GM12878 (cell line): ENCODE measurements around the gene PREB. TPM values are rescaled to one million over a fixed set of nuclear protein-coding genes. Genes with fewer than 3 reads are reported as not detected.
"Not testable (repeated sequence)": the region's sequence is repeated elsewhere in the genome, so short reads cannot be mapped to it uniquely, and the experiment has no call there.

ENCODE experiments used
- ATAC-seq: fragments of 200-7000 bp; cut with Tn5 transposase; 3 replicates; pipeline ENCODE4 v1.9.1; 2020; ENCODE audit warnings: mild to moderate bottlenecking, moderate library complexity
- BruUV-seq: library from RNA; stranded (reverse); fragments of 400-500 nt; replicated peaks from 2 replicates; lab custom pipeline; 2021; lab: Mats Ljungman, UMichigan
- CTCF ChIA-PET: fragments of 300-600 bp; sonication (Branson Sonifier 250); formaldehyde crosslinking; extraction: SDS; loops from one replicate; lab custom pipeline; 2021; ENCODE audit warnings: inconsistent platforms; lab: Yijun Ruan, JAX
- POLR2A ChIA-PET: fragments of 350-600 bp; formaldehyde crosslinking; extraction: SDS; loops from one replicate; lab custom pipeline; 2021; ENCODE audit warnings: inconsistent platforms; lab: Charles Lee
- RAD21 ChIA-PET: fragments of 300-600 bp; sonication (Branson Sonifier 250); formaldehyde crosslinking; loops from one replicate; lab custom pipeline; 2023; ENCODE audit warnings: antibody characterized with exemption; ENCODE audit not compliant: unreplicated experiment; lab: Charles Lee
- SMC1A ChIA-PET: fragments of 300-600 bp; sonication (Branson Sonifier 250); formaldehyde crosslinking; loops from one replicate; lab custom pipeline; 2023; ENCODE audit not compliant: unreplicated experiment, uncharacterized antibody; lab: Charles Lee
- DNase-seq: peaks from one replicate; pipeline ENCODE4 v3.0.0-alpha.2; 2011; ENCODE audit warnings: low read depth, low spot score
- FAIRE-seq: peaks from 3 replicates; lab custom pipeline; 2011; peaks lifted over from hg19 to GRCh38; lab: Jason Lieb, UNC
- H2AFZ ChIP-seq: 2 replicates; pipeline ENCODE4 v1.6.0; 2011; ENCODE audit warnings: low read depth, low read length, control low read depth; ENCODE audit not compliant: control insufficient read depth
- H3K27ac ChIP-seq: 2 replicates; pipeline ENCODE4 v1.5.1; 2011; ENCODE audit warnings: control low read depth; ENCODE audit not compliant: control insufficient read depth, insufficient read depth
- H3K27me3 ChIP-seq, 2 experiments: replicated peaks in 1 of 2; 2 replicates each; pipeline versions ENCODE4 v1.6.0 to v1.6.1; 2011; ENCODE audit warnings: low read length in 1 of 2; ENCODE audit not compliant: control insufficient read depth in 2 of 2, insufficient read depth in 2 of 2
- H3K36me3 ChIP-seq, 2 experiments: 2 replicates each; pipeline ENCODE4 v1.5.1; 2011; ENCODE audit warnings: low read length in 1 of 2; ENCODE audit not compliant: control insufficient read depth in 2 of 2, insufficient read depth in 2 of 2
- H3K4me1 ChIP-seq: 2 replicates; pipeline ENCODE4 v1.6.1; 2011; ENCODE audit warnings: mild to moderate bottlenecking, low read length, moderate library complexity, mixed read lengths; ENCODE audit not compliant: control insufficient read depth, insufficient read depth
- H3K4me2 ChIP-seq: 2 replicates; pipeline ENCODE4 v1.6.0; 2011; ENCODE audit warnings: control low read depth; ENCODE audit not compliant: control insufficient read depth, insufficient read depth
- H3K4me3 ChIP-seq: fragments of 200-600 bp; sonication (generic); 2 replicates; pipeline ENCODE4 v1.5.1; 2016
- H3K79me2 ChIP-seq: 2 replicates; pipeline ENCODE4 v1.6.0; 2011; ENCODE audit warnings: low read length; ENCODE audit not compliant: control insufficient read depth, insufficient read depth
- H3K9ac ChIP-seq: 2 replicates; pipeline ENCODE4 v1.8.0; 2011; ENCODE audit warnings: low read length, control low read depth, mixed read lengths; ENCODE audit not compliant: control insufficient read depth, insufficient read depth
- H3K9me3 ChIP-seq: replicated peaks from 3 replicates; pipeline ENCODE4 v1.5.1; 2011; ENCODE audit warnings: mild to moderate bottlenecking, low read length; ENCODE audit not compliant: control insufficient read depth, insufficient read depth
- H4K20me1 ChIP-seq: 2 replicates; pipeline ENCODE4 v1.6.0; 2011; ENCODE audit not compliant: control insufficient read depth, insufficient read depth
- CBFB ChIP-seq: IDR thresholded peaks from 2 replicates; pipeline ENCODE4 v1.6.1; 2016; ENCODE audit warnings: antibody characterized with exemption, low read depth
- ZBTB11 ChIP-seq: fragments of 450-650 bp; formaldehyde crosslinking; IDR thresholded peaks from 2 replicates; pipeline ENCODE4 v1.5.0; 2022; ENCODE audit warnings: mild to moderate bottlenecking, missing genetic modification characterization
- ZNF592 ChIP-seq: fragments of 450-650 bp; IDR thresholded peaks from 2 replicates; pipeline ENCODE4 v1.6.1; 2017; ENCODE audit warnings: mild to moderate bottlenecking, moderate library complexity
- WGBS: methylation state at CpG from one replicate; pipeline ENCODE4 v1.1.6; 2016; ENCODE audit warnings: low lambda C conversion rate; ENCODE audit not compliant: insufficient replicate concordance, insufficient coverage; ENCODE audit errors: missing lambda C conversion rate; 5-methylcytosine and 5-hydroxymethylcytosine counted together
- in situ Hi-C: fragments of 300-500 bp; cut with MboI; formaldehyde crosslinking; loops from 9 replicates; pipeline ENCODE4 v1.14.3; 2018; ENCODE audit warnings: mixed read lengths
- intact Hi-C: fragments of 100-400 bp; cut with micrococcal nuclease; formaldehyde crosslinking; loops from one replicate; pipeline ENCODE4 v1.14.2; 2022; ENCODE audit not compliant: unreplicated experiment
- polyA plus RNA-seq, 11 experiments: library from polyadenylated mRNA; depleted of rRNA in 4 of 11; unstranded in 6 of 11; stranded (reverse) in 5 of 11; fragments of >200 nt; fragmentation: Nextera tagmentation in 4 of 11; fragmentation: Illumina TruSeq in 1 of 11; extraction: Ambion mirVana in 4 of 11; extraction: Trizol in 1 of 11; gene quantifications; 1 replicate in 1 of 11; 2 replicates in 10 of 11; pipeline versions ENCODE4 v1.2.1 to v1.2.3, GENCODE V29; 2011 to 2016; ENCODE audit warnings: inconsistent platforms in 2 of 11, missing spikeins in 2 of 11, low read depth in 1 of 11
- total RNA-seq, 4 experiments: library from RNA; depleted of rRNA in 3 of 4; stranded (reverse); fragments of >200 nt in 3 of 4; fragmentation: Illumina TruSeq in 1 of 4; extraction: Trizol in 1 of 4; gene quantifications; 2 replicates each; pipeline versions ENCODE4 v1.2.1 to v1.2.3, GENCODE V29; 2013 to 2021

The PREB gene
- total and polyA plus RNA-seq, 10 of the 15 experiments (the other 5 are each of a cell fraction or from before 2014, with no cell fraction given), result 26.3 to 101 (median 52.7) TPM

- H3K36me3 ChIP-seq, H3K27me3 ChIP-seq, ATAC-seq, H3K4me1 ChIP-seq, in situ Hi-C loops, H3K4me3 ChIP-seq, H4K20me1 ChIP-seq, FAIRE-seq, H3K9ac ChIP-seq, H3K27ac ChIP-seq, H3K79me2 ChIP-seq, DNase-seq, H3K9me3 ChIP-seq, H3K4me2 ChIP-seq, H2AFZ ChIP-seq, BruUV-seq, RAD21 ChIA-PET: not testable (repeated sequence)
- CTCF ChIA-PET, result interaction anchor here (0.8 to 1.1 kb wide), 3 partner anchors 10 to 127 kb away, joined by 3 to 4 read pairs (median 3); no protein-coding TSS in a partner anchor
- POLR2A ChIA-PET, result interaction anchor here (0.6 kb wide), 1 partner anchor 19 kb away, joined by 4 read pairs; no protein-coding TSS in a partner anchor
- intact Hi-C loops, result loop anchor here (10.0 kb wide), 1 partner anchor 109 kb away; the partner anchor contains the start of gene TRIM54
- 41% methylated on average over 4 of the region's 4 CpGs for WGBS
- SMC1A ChIA-PET, result interaction anchor here (1.3 to 1.5 kb wide), 2 partner anchors 9 to 80 kb away, joined by 3 read pairs; no protein-coding TSS in a partner anchor
Measured at GRCh38 chr2:27175781-27176180, 41.3 kb upstream of the PREB start.

GRCh38 chr2:27175330-27175729, 40.9 kb upstream of the PREB start:
- BruUV-seq, result no TSS peak
- ChIA-PET RAD21 (no interaction called here), SMC1A (interaction anchor here (1.0 to 1.5 kb wide), 3 partner anchors 9 to 80 kb away, joined by 3 to 4 read pairs (median 3); no protein-coding TSS in a partner anchor), CTCF (interaction anchor here (0.7 to 1.1 kb wide), 4 partner anchors 11 to 127 kb away, joined by 3 to 8 read pairs (median 4); no protein-coding TSS in a partner anchor), POLR2A (no interaction called here)
- peaks cover 8% of the 10 kb centered on the region for H3K4me1 ChIP-seq
- FAIRE-seq (no peak), DNase-seq (no peak), ATAC-seq (no peak)
- H3K9ac ChIP-seq, result no peak overlapping the region
- no peak overlapping the region for H3K27ac ChIP-seq
- 41% methylated on average over 8 of the region's 8 CpGs for WGBS
- no peaks in the 10 kb centered on the region; a peak in 1 of 4 replicates for H3K27me3 ChIP-seq
- in situ Hi-C loops, result no loop called here
- H4K20me1 ChIP-seq, result no peaks in the 10 kb centered on the region
- no peak overlapping the region for H3K4me3 ChIP-seq
- no peaks in the 10 kb centered on the region for H3K79me2 ChIP-seq
- H2AFZ ChIP-seq, result no peak overlapping the region
- intact Hi-C loops, result loop anchor here (10.0 kb wide), 1 partner anchor 109 kb away; the partner anchor contains the start of gene TRIM54
- H3K9me3 ChIP-seq, result no peaks in the 10 kb centered on the region
- no peaks in the 10 kb centered on the region for H3K36me3 ChIP-seq
- H3K4me2 ChIP-seq, result no peak overlapping the region
- TF ChIP-seq CBFB (no peak), ZNF592 (no peak), ZBTB11 (CRISPR knock-in tag) (no peak)
